Lung (tissue), 12 donors: ENCODE data around the gene SOX2. TPM values are rescaled to one million over a fixed set of nuclear protein-coding genes. Genes with fewer than 3 reads are reported as not detected.

ENCODE experiments used
- ATAC-seq: fragments of 200-7000 bp; cut with Tn5 transposase; one replicate; pipeline ENCODE4 v1.9.1; 2020; ENCODE audit warnings: moderate number of reproducible peaks; ENCODE audit not compliant: insufficient read depth, low FRiP score
- DNase-seq, 3 donors: peaks; one replicate each; pipeline ENCODE4 v3.0.0-alpha.2; 2013 to 2017
- H3K27ac ChIP-seq, 2 donors: one replicate each; pipeline ENCODE4 v1.5.1; 2013; ENCODE audit warnings: mild to moderate bottlenecking in 2 of 2, moderate library complexity in 2 of 2, control low read depth in 1 of 2, inconsistent platforms in 1 of 2, low read depth in 1 of 2, low read length in 1 of 2
- H3K27me3 ChIP-seq, 3 donors: one replicate each; pipeline ENCODE4 v1.5.1; 2013; ENCODE audit warnings: low read length in 2 of 3; ENCODE audit not compliant: control insufficient read depth in 3 of 3, insufficient read depth in 3 of 3
- H3K36me3 ChIP-seq, 4 donors: one replicate each; pipeline ENCODE4 v1.5.1; 2013; ENCODE audit warnings: low read length in 4 of 4, mild to moderate bottlenecking in 1 of 4, moderate library complexity in 1 of 4; ENCODE audit not compliant: control insufficient read depth in 4 of 4, insufficient read depth in 4 of 4
- H3K4me1 ChIP-seq, 5 donors: one replicate each; pipeline ENCODE4 v1.5.1; 2013; ENCODE audit warnings: low read length in 5 of 5, mild to moderate bottlenecking in 2 of 5, moderate library complexity in 1 of 5; ENCODE audit not compliant: control insufficient read depth in 5 of 5, insufficient read depth in 5 of 5
- H3K4me3 ChIP-seq: one replicate; pipeline ENCODE4 v1.5.1; 2013; ENCODE audit warnings: mild to moderate bottlenecking, control low read depth, moderate library complexity
- H3K9ac ChIP-seq, 2 donors: one replicate each; pipeline ENCODE4 v1.5.1; 2013; ENCODE audit warnings: low read length in 2 of 2, control low read depth in 1 of 2; ENCODE audit not compliant: insufficient read depth in 1 of 2
- H3K9me3 ChIP-seq, 4 donors: one replicate each; pipeline ENCODE4 v1.5.1; 2013; ENCODE audit warnings: low read length in 3 of 4, mild to moderate bottlenecking in 1 of 4, moderate library complexity in 1 of 4; ENCODE audit not compliant: control insufficient read depth in 4 of 4, insufficient read depth in 3 of 4
- CTCF ChIP-seq: IDR thresholded peaks from 2 replicates; pipeline ENCODE4 v1.5.1; 2012; ENCODE audit warnings: mild to moderate bottlenecking; ENCODE audit errors: control extremely low read depth, extremely low read depth
- WGBS, 2 donors: extraction: QIAGEN DNeasy Blood & Tissue Kit; methylation state at CpG; one replicate each; pipeline ENCODE4 v1.1.7; 2013; 5-methylcytosine and 5-hydroxymethylcytosine counted together
- polyA plus RNA-seq, 2 donors: library from polyadenylated mRNA; stranded (reverse); fragments of 200-250 nt; gene quantifications; one replicate each; pipeline ENCODE4 v1.2.1, GENCODE V29; 2013
- total RNA-seq, 2 donors: library from RNA; depleted of rRNA in 1 of 2; stranded (reverse); fragments of >200 nt in 1 of 2; gene quantifications; one replicate each; pipeline ENCODE4 v1.2.1, GENCODE V29; 2014 to 2021
- donor health status: control.
- donor health status: control.
- donor health status: Bipolar disorder and iron deficiency.
- donor health status: healthy.
- donor health status: DM: yes; HTN: yes; CAD: no.

The SOX2 gene
- total and polyA plus RNA-seq, 4 donors = 4.4 to 16.4 (median 7.3) TPM

- Histone ChIP-seq H3K27me3 (peaks cover 0 to 64% (median 56%) of the 10 kb centered on the region in 3 donors), H3K9ac (no peak overlapping the region)
Measured at GRCh38 chr3:181730316-181730715, 18.6 kb downstream of the SOX2 start.

GRCh38 chr3:181730934-181731333 is 19.2 kb downstream of the SOX2 start:
- ATAC-seq (no peak), DNase-seq (no peak)
- no peak overlapping the region for H3K4me3 ChIP-seq
- H3K27me3 ChIP-seq = peaks cover 0 to 58% (median 51%) of the 10 kb centered on the region in 3 donors
- no peaks in the 10 kb centered on the region for H3K36me3 ChIP-seq
- TF ChIP-seq CTCF = no peak
- 48 to 62% methylated on average over 1 of the region's 1 CpG for WGBS, 2 donors
- H3K4me1 ChIP-seq = peaks cover 0 to 7% (median 0%) of the 10 kb centered on the region in 5 donors
- H3K9me3 ChIP-seq = peaks cover 0 to 4% (median 0%) of the 10 kb centered on the region in 4 donors
- H3K9ac ChIP-seq = no peak overlapping the region
- H3K27ac ChIP-seq = no peak overlapping the region

More at GRCh38 chr3:181730316-181730715, 18.6 kb downstream of the SOX2 start:
- no peak for ATAC-seq
- no peak for TF ChIP-seq CTCF
- Histone ChIP-seq H3K9me3 (peaks cover 0 to 4% (median 0%) of the 10 kb centered on the region in 4 donors), H3K4me1 (peaks cover 0 to 7% (median 0%) of the 10 kb centered on the region in 5 donors), H3K4me3 (no peak overlapping the region), H3K36me3 (no peaks in the 10 kb centered on the region), H3K27ac (no peak overlapping the region)
- 18 to 31% methylated on average over 5 of the region's 5 CpGs for WGBS, 2 donors
- DNase-seq = no peak

GRCh38 chr3:181735911-181736310 is 24.2 kb downstream of the SOX2 start:
- TF ChIP-seq CTCF = no peak

GRCh38 chr3:181738551-181738950 is 26.8 kb downstream of the SOX2 start:
- no peak overlapping the region for H3K4me3 ChIP-seq
- WGBS, 2 donors = 88 to 94% methylated on average over 5 of the region's 5 CpGs
- H3K9me3 ChIP-seq = no peaks in the 10 kb centered on the region
- H3K27me3 ChIP-seq = peaks cover 0 to 3% (median 0%) of the 10 kb centered on the region in 3 donors
- no peaks in the 10 kb centered on the region for H3K36me3 ChIP-seq
- H3K4me1 ChIP-seq = peaks cover 0 to 2% (median 0%) of the 10 kb centered on the region in 5 donors
- DNase-seq (no peak), ATAC-seq (no peak)
- TF ChIP-seq CTCF = no peak
- no peak overlapping the region for H3K9ac ChIP-seq
- no peak overlapping the region for H3K27ac ChIP-seq

More at GRCh38 chr3:181735911-181736310, 24.2 kb downstream of the SOX2 start:
- Histone ChIP-seq H3K9ac (no peak overlapping the region), H3K36me3 (no peaks in the 10 kb centered on the region), H3K4me3 (no peak overlapping the region), H3K27me3 (peaks cover 0 to 10% (median 6%) of the 10 kb centered on the region in 3 donors), H3K27ac (no peak overlapping the region), H3K9me3 (no peaks in the 10 kb centered on the region), H3K4me1 (no peaks in the 10 kb centered on the region)
- DNase-seq = no peak
- 64 to 79% methylated on average over 7 of the region's 7 CpGs for WGBS, 2 donors
- no peak for ATAC-seq
